GF-D8 (cell line): ENCODE data around the gene MSL3B.
A peak's percentile ranks its signal among the peaks of the same experiment; 100 is the strongest.

Source experiments
- DNase-seq: peaks from one replicate; lab custom pipeline; 2025; lab: John Stamatoyannopoulos, UW

Gene MSL3B

DNA sequence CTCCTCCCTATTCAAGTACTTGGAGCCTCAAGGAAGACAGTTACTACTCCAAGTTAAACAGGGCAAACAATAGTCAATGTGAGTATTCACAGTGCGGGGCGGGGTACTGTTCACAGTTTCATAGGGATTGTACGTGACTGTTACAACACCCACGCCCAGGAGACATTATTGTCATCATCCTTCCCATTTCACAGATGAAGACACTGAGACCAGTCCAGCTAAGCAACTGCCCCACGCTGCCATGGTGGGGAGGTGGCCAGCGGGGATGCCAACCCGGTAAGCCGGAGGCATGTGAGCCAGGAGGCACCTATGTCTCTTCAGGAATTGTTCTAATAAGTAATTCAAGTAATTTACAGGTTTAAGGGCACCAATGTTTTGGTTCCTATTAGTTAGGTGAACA is 14.8 kb downstream of the MSL3B start:
- no peak for DNase-seq

DNA sequence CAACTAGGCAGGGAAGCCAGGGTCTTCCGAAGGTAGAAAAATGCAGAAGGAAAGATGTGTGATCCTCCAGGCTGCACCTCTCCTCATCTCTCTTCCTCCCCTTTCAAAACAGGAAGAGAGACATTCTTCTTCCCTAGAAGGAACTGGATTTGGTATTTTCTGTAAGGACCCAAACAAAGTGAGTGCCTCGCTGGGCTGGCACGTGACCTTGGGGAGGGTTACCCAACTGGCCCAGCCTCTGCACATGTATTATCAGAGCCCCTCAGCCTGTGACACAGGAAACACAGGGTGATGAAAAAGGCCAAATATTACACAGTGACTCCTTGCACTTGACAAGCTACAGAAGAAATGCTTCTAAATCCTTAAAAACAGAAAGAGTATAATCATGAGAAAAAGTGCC is 16.1 kb downstream of the MSL3B start:
- peak; percentile 72 for DNase-seq

DNA sequence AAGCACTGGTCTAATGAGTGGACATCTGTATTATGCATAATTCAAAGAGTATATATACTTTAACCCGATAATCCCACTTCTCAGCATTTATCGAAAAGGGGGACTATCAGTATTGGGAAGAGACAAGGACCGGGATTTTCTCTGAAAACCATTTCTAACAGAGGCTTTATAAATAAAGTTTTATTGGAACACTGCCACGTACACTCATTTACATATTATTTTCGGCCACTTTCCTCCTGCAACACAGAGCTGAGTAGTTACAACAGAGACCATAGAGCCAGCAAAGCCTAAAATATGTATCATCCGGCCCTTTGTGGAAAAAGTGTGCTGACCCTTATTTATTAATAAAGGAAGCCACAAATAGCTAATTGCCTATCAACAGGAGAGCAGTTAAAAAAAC is 17.0 kb downstream of the MSL3B start:
- DNase-seq, result no peak

DNA sequence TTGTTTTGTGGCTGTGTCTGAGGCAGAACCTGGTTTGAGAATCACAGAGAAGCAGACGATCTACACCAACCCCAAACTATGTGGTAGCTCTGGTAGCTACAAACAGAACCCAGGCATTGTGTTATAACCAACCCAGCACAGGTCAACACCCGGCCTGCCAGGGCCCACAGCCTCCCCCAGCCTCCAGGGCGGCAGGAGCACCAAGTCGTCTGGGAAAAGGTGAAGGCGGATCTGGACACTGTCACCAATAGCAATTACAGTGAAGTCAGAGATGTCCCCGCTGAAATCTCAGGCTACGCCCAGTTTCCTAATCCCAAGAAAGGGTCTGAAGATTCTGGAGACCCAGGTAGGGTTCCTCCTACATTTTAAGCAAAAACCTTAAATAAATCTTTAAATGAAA is 17.4 kb downstream of the MSL3B start:
- no peak for DNase-seq

DNA sequence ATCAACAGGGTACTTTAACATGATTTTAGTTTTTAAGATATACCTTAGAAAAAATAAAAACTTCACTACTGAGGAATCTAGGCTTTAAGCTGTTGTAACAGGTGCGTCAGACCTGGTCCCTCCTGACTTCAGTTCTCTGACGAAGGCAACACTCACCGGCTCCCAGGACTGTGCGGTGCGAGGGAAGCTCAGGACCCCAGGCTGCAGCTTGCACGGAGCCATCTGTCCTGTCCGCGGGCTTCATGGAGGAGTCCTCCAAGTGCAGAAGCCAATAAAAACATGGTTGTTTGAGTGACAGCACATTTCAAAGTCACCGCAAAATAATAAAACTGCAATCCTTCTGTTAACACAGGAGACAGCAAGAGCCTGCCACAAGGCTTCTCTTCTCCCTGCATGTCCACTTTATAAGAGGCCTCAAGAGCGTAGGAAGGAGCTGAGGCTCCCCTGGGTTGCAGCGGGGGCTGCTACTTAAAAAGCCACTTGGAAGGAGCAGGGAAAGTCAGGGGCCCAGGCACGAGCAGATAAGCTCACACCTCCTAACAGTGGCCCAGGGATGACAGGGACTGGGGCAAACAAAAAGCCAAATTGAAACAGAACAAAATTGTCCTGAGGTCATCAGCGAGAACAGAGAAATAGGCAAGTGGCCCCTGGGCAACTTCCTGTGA is 18.4 kb downstream of the MSL3B start:
- no peak for DNase-seq

DNA sequence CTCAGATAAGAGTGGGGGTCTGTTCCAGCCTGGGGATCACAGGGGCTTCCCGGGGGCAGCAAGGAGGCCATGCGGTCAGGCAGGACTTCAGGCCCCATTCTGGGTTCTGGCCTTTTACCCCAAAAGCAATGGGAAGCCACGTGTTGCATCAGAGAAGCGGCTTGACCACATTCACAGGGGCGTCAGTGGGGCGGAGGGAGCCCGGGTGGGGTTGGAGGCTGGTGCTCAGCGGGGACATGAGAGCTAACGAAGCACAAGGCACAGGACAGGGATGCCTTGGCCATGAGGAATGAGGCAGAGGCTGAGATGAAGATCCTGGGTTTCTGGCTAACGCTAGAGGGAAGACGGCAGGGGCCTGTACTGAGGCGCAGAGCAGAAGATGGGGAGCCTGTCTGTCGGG is 19.9 kb downstream of the MSL3B start:
- DNase-seq, result no peak

DNA sequence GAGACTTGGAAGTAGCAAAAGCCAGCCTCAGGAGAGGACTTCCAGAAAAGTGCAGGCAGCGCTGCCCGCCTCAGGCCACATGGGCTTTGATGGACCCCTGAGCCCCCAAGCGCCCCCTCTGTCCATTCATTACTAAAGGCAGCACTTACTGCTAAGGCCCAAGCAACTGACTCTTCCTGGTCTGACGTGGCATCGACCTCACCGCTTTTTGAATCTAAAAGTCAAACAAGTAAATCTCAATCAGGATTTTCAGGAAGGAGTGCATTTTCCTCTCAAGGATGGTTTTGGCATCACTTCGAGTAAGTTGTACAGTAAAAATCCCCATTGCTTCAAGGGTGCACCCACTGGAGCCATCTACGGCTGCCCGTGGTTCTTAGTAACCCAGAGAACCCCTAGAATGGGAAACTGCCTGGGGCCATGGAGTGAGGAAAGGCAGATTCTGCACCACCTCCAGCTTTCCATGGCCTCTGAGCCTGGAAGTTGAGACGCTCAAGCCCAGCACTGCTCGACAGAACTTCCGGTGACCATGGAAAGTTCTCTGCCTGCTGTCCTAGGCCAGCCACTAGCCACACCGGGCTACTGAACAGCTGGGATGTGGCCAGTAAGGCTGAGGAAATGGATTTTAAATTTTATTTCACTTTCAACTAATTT is 20.8 kb downstream of the MSL3B start:
- DNase-seq, result no peak

DNA sequence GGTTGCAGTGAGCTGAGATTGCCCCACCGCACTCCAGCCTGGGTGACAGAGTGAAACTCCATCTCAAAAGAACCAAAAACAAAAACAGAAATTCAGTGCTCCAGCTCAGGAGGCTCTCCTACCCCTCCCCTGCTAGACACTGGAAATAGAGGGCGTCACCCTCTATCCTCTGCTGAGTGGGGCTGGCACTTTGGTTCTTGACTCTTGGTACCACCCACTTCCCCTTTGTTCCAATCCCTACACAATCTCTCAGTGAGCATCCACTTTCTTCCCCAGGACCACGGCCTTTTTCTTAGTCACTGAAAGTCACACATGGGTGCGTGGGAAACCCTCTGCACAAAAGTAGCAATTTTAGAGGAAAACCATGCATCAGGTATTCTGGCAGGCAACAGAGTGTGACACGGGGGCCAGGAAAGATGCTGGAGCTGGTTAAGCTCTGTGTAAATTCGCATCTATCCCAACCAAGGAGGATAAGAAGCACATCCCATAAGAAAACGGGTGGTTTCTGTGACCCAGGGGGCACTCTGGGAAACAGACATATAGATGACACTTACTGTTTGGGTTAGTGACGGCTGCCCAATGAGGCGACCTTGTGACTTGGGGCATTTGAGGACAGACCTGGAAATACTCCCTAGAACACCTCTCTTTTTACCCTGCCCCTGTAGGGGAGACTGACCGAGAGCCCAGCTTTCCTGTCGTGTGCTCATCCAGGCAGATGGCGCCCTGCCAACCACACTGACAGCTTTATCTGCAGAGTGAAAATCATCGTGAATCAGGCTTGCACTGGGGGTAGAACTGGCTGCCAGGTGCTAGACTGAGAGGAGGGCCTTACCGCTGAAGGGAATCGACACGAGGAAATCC is 21.6 kb downstream of the MSL3B start:
- no peak for DNase-seq

DNA sequence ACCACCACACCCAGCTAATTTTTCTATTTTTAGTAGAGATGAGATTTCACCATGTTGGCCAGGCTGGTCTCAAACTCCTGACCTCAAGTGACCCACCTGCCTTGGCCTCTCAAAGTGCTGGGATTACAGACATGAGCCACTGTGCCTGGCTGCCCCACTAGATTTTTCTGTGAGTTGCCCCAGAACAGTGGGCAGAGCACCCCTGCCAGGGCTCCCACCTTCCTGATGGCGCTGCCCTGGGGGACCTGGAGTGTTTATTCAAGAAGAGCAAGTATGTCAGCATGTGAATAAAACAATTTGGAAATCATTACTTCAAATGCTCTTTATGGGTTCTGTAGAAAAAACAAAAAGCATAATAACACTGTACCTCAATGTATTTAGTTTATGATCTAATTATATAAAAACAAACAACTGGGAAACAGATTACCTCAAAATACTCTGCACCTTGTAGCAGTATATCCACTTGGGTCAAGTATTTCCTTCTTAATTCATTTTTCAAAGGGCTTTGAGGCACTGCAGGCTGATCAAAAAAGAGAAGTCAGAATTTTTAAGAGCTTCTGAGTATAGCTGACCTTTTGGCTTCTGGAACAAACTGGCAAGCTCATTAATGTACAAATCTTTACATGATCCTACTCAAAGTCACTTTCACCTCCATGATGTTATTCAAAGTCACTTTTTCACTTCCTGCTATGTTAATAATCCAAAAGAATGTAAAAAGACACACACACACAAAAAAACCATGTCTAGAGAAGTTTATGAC is 22.7 kb downstream of the MSL3B start:
- no peak for DNase-seq

DNA sequence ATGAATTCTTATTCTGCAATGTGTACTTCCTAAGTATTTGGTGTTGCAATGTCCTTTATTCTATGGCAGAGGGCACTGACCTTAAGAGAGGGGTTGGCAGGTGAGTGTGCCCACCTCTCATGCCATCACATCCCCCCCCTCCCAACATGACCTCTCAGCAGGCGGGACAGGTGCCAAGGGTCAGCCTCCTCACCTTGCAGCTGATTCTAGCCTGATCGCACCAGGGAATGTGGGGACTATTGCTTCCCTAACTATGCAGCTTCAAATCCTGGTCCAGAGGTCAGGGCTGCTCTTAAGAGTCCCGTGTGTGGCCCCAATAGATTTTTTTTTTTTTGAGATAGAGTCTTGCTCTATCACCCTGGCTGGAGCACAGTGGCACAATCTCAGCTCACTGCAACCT is 23.4 kb downstream of the MSL3B start:
- DNase-seq, result no peak

DNA sequence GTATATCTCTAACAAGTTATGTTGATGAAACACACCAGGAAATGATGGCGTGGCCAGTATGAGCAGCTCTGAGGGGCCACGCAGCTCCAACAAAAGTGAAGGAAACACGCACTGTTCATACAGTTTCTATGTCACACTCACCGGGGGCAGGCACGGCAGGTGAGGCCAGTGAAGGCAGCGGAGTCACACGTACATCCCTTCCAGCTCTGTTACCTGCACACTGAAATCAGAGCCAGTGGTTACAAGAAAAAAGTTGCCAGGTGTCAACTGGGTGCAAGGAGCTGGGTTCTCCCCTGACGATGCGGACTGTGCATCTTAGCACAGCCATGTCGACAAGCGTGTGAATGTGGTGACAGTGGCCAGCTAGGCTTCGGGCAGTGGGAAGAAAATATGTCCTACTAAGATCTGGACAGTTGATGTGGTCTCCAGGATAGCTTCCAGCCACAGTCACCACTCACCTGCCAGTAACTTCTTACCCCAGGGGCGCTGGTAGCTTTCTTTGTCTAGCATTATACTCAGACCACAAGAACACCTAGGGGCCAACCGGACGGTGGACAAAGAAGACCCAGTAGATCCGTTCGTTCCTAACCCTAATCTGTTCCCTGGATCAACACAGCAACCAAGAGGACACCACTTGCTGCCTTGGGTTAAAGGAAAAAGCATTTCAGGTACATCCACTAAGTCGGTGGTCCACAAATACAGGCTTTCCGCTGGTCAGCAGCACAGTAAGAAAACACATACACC is 23.9 kb downstream of the MSL3B start:
- DNase-seq, result no peak

DNA sequence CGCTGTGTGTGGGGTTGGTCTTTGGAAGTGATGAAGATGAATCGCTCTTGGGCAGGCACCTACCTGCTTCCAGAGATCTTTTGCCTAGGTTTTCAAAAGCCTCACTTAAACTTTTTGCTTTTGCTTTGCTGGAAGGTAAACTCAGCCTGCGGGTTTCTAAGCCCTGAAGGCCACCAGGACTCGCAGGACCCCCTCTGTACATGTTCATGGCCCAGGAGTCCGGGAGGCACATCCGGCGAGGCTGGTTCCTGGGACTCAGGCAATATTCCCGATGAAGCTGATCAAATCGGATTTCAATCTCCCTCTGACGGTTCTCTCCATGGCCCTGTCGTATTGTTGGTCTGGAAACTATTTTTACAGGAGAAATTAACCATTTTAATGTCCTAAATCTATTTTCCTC is 27.0 kb downstream of the MSL3B start:
- DNase-seq, result no peak

DNA sequence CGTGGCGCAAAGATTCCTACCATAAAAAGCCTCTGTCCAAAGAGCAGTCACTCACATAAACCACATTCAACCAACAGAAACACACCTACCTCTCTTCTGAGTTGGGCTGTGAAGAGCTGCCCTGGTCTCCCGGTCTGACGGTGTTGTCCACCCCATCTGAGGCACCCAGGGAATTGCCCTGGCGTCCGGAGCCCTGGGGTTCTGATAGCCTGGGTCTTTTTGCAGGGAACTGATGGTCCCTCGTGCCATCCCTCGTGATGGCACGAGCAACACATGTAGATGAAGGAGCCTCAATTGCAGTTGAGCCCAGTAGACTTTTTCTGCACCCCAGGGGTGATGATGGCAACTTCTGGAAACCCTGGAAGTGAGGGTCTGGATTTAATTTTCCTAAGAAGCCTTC is 27.7 kb downstream of the MSL3B start:
- DNase-seq, result no peak

DNA sequence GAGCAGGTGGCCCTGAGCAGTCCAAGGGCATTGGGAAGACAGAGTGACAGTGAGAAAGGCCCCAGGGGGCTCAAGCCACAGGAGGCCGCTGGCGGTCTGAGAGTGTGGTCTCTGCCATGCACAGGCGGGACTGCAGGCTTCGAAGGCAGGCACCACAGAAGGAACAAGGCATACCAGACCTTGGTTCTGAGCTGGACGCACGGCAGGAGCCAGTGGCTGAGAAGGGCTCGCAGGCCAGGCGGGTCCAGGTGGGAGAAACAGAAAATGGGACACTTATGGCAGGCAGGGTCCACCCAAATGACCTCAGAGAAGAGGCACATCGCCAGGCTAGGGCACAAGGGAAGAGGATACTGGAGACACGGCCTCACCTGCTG is 28.8 kb downstream of the MSL3B start:
- DNase-seq, result no peak

DNA sequence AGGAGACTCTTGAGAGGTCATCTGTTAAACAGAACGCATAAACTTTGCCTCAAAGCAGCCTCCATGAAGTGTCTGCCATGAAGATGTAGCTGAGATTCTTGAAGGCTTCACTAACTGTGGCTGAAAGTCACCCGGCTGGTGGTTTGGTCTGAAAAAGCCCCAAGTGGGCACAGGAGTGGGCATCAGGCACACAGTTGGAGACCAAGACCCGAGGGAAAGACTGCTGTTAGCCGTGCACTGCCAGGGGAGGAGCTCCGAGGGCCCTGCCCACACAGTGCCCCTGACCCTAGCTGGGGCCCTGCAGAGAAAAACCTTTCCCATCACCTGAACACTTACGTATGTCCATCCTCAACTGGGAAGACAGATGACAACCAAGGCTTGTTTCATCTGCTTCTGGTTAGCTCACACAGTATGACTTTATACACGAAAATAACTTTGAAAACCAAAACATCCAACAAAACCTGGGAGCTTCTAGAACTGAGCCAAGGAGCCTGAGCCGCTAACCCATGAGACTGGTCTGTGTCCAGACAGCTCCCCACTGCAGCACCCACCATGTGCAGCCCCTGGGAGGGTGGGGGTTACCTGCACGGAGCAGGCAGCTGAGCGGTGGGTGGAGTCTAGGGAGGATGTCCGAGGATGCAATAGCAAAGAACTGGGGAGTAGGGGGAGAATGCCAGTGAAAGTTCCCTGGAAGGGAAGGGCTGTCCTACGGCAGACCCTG is 29.3 kb downstream of the MSL3B start:
- DNase-seq, result no peak

DNA sequence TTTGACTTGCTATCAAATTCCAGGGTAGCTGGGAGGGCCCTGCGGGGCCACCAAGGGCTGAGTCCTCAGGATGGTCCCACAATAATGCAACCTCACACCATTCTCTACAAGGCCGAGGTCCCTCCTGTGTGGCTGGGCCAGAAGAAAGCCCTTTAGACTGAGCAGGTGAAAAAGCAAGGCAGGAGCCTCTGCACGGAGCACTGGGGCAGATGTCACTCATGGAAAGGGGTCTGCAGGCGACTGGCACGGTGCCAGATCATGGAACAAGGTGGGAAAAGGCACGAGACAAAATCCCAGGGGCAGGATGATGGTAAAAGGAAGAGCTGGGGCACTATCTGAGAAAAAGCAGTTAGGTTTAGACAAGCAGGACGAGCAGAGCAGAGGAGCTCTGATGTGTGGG is 29.9 kb downstream of the MSL3B start:
- no peak for DNase-seq

DNA sequence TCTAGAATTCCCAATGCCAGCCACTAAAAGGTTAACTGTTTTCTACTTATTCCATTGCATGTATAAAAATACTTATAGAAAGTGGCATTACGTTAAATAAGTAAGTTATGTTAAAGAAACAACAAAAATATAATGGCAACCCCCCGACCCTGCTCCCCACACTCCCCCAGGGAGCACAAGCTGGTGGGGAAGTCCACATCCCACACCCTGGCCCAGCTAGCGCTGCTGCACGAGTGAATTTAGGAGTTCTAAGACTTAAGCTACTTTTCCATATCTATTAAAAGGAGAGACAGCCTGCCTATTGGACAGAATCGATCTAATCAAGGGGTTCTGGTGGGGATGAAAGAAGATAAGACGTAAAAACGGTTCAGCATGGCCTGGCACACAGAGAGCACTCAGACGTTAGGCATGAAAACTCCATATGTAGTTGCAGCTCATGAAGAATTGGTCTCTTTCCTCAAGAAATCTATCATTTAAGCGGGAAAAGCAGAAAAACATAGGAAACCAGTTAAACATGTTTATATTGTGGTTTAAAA is 30.4 kb downstream of the MSL3B start:
- DNase-seq, result no peak

DNA sequence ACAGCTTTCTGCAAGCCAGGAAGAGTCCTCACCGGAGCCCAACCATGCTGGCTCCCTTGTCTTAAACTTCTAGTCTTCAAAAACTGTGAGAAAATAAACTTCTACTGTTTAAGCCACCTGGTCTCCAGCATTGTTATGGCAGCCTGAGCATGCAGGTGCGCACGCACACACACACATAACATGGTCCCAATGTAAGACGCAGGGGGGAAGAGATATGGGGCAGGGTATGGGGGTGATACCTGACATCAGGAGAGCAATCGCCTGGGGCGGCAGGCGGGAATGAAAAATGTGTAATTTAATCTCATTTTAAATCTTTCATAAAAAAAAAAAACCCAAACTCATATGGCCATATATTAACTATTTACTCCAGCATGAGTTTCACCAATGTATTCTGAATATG is 31.8 kb downstream of the MSL3B start:
- DNase-seq, result no peak

DNA sequence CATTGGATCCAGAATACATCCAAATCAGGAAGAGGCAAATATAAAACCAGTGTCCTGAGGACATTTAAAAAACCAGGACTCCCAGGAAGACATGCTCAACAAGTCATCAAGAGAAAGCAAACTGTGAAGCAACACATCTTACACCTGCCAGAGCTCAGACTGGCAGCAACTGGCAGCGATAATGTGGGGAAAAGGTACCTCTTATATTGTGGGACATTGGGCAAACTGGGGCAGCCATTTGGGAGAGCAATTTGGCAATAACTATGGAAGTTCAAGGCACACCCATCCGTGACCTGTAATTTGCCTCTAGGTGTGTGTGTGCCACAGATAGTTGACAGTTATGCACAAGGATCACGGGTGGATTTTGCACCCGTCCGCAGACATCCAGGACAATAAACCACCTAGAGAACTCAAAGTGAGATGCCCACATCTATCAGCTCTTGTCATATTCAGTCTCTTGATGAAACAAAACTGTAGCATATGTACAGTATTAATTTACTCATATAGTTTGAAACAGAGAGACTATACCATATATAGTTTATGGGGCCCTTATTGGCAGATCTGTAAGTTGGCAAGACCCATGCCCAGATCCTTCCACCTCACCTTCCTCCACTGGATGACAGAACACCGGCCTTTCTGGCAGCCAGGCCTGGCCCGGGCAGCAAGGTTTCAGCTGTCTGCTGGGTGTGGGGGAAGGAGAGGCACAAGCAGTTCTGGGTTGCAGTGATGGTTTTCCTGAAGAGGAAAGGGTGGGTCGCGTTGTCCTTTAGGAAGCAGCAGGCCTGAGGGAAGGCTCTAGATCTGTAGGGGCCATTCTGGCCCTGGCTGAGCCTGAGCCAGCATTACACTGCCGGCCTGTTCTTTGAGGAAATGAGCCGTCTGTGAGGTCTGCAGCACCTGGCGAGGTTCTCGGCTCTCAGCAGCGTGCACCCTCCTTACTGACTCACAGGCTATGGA is 32.7 kb downstream of the MSL3B start:
- no peak for DNase-seq

DNA sequence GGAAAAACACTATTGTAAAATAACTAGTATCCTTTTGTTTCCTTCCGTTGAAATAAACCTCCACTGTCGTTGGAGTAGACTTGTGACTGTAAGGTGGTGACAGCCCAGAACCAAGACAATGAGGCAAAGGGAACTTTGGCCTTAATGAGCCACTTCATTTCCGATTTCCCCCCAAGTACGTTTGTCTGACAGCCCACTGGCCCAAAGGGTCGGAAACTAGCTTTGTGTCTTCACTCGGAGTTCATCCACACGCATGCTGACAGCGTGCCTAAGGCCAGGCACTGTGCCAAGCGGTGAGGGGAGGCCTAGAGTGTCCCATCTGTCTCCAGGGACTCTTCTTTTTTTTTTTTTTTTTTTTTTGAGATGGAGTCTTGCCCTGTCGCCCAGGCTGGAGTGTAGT is 34.8 kb downstream of the MSL3B start:
- DNase-seq, result no peak
